K562 (cell line): ENCODE measurements around the gene TACR2. TPM values are rescaled to one million over a fixed set of nuclear protein-coding genes. Genes with fewer than 3 reads are reported as not detected.

Experiments
- ARID1B ChIP-seq: fragments of 450-650 bp; IDR thresholded peaks from 2 replicates; pipeline ENCODE4 v1.6.1; 2016; ENCODE audit warnings: antibody characterized with exemption, mild to moderate bottlenecking, inconsistent platforms
- ARID2 ChIP-seq: fragments of 450-650 bp; IDR thresholded peaks from 2 replicates; pipeline ENCODE4 v1.6.1; 2017; ENCODE audit warnings: antibody characterized with exemption, mild to moderate bottlenecking
- ARNT ChIP-seq, 2 experiments: fragments of 450-650 bp; IDR thresholded peaks; 2 replicates each; pipeline ENCODE4 v1.6.1; 2016; ENCODE audit warnings: mild to moderate bottlenecking in 1 of 2
- CBX2 ChIP-seq: fragments of 200-600 bp; sonication (generic); IDR thresholded peaks from one replicate; pipeline ENCODE4 v1.6.1; 2012; ENCODE audit warnings: mild to moderate bottlenecking, low read length, inconsistent platforms; ENCODE audit not compliant: insufficient read depth, poor library complexity, severe bottlenecking
- FOXJ2 ChIP-seq: fragments of 200-800 bp; sonication (Bioruptor generic); IDR thresholded peaks from 2 replicates; pipeline ENCODE4 v1.6.1; 2016; ENCODE audit warnings: missing genetic modification characterization, missing compliant biosample characterization
- GATA2 ChIP-seq: sonication (generic); formaldehyde crosslinking; IDR thresholded peaks from 2 replicates; pipeline ENCODE4 v1.4.0; 2020; ENCODE audit warnings: mild to moderate bottlenecking, missing genetic modification reagents
- IFI16 ChIP-seq: fragments of 250-450 bp; sonication (Bioruptor Pico); IDR thresholded peaks from 2 replicates; pipeline ENCODE4 v2.1.2; 2022; ENCODE audit warnings: mild to moderate bottlenecking, inconsistent platforms
- LARP7 ChIP-seq: fragments of 450-650 bp; IDR thresholded peaks from 2 replicates; pipeline ENCODE4 v1.6.1; 2016
- MLX ChIP-seq, 2 experiments: fragments of 450-650 bp in 1 of 2; sonication (generic) in 1 of 2; formaldehyde crosslinking; conservative IDR thresholded peaks; 2 replicates each; pipeline versions ENCODE4 v1.4.0 to v1.8.1; 2020 to 2022; ENCODE audit warnings: mild to moderate bottlenecking in 1 of 2, missing genetic modification reagents in 1 of 2
- NBN ChIP-seq: fragments of 450-650 bp; IDR thresholded peaks from 2 replicates; pipeline ENCODE4 v1.6.1; 2016; ENCODE audit warnings: low read depth, mild to moderate bottlenecking
- POLR2AphosphoS2 ChIP-seq: IDR thresholded peaks from 2 replicates; pipeline ENCODE4 v1.6.1; 2012; ENCODE audit warnings: low read length, improper control_type of control experiment
- RBM17 ChIP-seq: fragments of 200-400 bp; formaldehyde crosslinking; IDR thresholded peaks from 2 replicates; pipeline ENCODE4 v1.6.1; 2017; ENCODE audit warnings: low read depth, mild to moderate bottlenecking, low read length, borderline replicate concordance
- RERE ChIP-seq: sonication (generic); formaldehyde crosslinking; IDR thresholded peaks from 2 replicates; pipeline ENCODE4 v1.8.0; 2023; ENCODE audit warnings: missing genetic modification reagents, mild to moderate bottlenecking, borderline replicate concordance
- SMARCC2 ChIP-seq: fragments of 450-650 bp; IDR thresholded peaks from 2 replicates; pipeline ENCODE4 v1.6.1; 2017; ENCODE audit warnings: antibody characterized with exemption, moderate library complexity, mild to moderate bottlenecking, low read depth
- SPI1 ChIP-seq: IDR thresholded peaks from 2 replicates; pipeline ENCODE4 v1.6.1; 2011; ENCODE audit warnings: low read depth, low read length, control low read depth, borderline replicate concordance
- TEAD1 ChIP-seq, 2 experiments: fragments of 450-650 bp in 1 of 2; sonication (generic) in 1 of 2; formaldehyde crosslinking; IDR thresholded peaks; 2 replicates each; pipeline versions ENCODE4 v1.4.0 to v1.8.0; 2020 to 2022; ENCODE audit warnings: mild to moderate bottlenecking in 2 of 2, missing genetic modification reagents in 1 of 2
- TFAP4 ChIP-seq: sonication (generic); formaldehyde crosslinking; IDR thresholded peaks from 2 replicates; pipeline ENCODE4 v1.8.0; 2022; ENCODE audit warnings: missing genetic modification reagents, mild to moderate bottlenecking, moderate library complexity, borderline replicate concordance
- TGIF2 ChIP-seq: sonication (generic); formaldehyde crosslinking; IDR thresholded peaks from 2 replicates; pipeline ENCODE4 v1.8.1; 2022; ENCODE audit warnings: mild to moderate bottlenecking, missing genetic modification reagents, moderate library complexity
- THRAP3 ChIP-seq: fragments of 450-650 bp; IDR thresholded peaks from 2 replicates; pipeline ENCODE4 v1.6.1; 2016; ENCODE audit warnings: mild to moderate bottlenecking, inconsistent platforms, borderline replicate concordance
- ZNF212 ChIP-seq: fragments of 450-650 bp; formaldehyde crosslinking; IDR thresholded peaks from 2 replicates; pipeline ENCODE4 v1.4.0; 2020; ENCODE audit warnings: mild to moderate bottlenecking
- ZNF512 ChIP-seq: IDR thresholded peaks from 2 replicates; pipeline ENCODE4 v1.6.1; 2016; ENCODE audit warnings: missing genetic modification characterization, missing compliant biosample characterization
- ZNF584 ChIP-seq: fragments of 200-800 bp; sonication (Bioruptor generic); IDR thresholded peaks from 2 replicates; pipeline ENCODE4 v1.6.1; 2016; ENCODE audit warnings: low read depth, mild to moderate bottlenecking, missing genetic modification characterization, missing compliant biosample characterization
- polyA plus RNA-seq, 8 experiments: library from polyadenylated mRNA; depleted of rRNA in 4 of 8; stranded (reverse) in 5 of 8; unstranded in 3 of 8; fragments of >200 nt; fragmentation: Nextera tagmentation in 2 of 8; fragmentation: Illumina TruSeq in 1 of 8; extraction: Ambion mirVana in 2 of 8; extraction: Trizol in 1 of 8; gene quantifications; 2 replicates each; pipeline versions ENCODE4 v1.2.1 to v1.2.3, GENCODE V29; 2011 to 2014; ENCODE audit warnings: inconsistent platforms in 1 of 8, missing spikeins in 1 of 8
- total RNA-seq, 7 experiments: library from RNA; depleted of rRNA in 6 of 7; stranded (reverse); fragments of >200 nt in 6 of 7; fragmentation: Illumina TruSeq in 2 of 7; extraction: Trizol in 2 of 7; gene quantifications; 2 replicates each; pipeline versions ENCODE4 v1.2.1 to v1.2.3, GENCODE V29; 2011 to 2021; ENCODE audit warnings: low replicate concordance in 1 of 7

The TACR2 gene
- total and polyA plus RNA-seq, 9 of the 15 experiments (the other 6 are each of a cell fraction or from before 2014, with no cell fraction given), result not detected

- TF ChIP-seq SPI1 (no peak), CBX2 (no peak), LARP7 (no peak), NBN (no peak), ARID2 (no peak), TEAD1 (CRISPR knock-in tag; IDR thresholded peaks at IDR 0.05) (peak in 1 of 2 experiments; percentile 84; a peak in 2 of 4 replicates), SMARCC2 (no peak), TFAP4 (CRISPR knock-in tag) (no peak), MLX (CRISPR knock-in tag; conservative IDR thresholded peaks at IDR 0.05) (no peak), IFI16 (CRISPR knock-in tag) (no peak), THRAP3 (no peak), GATA2 (no peak), TGIF2 (CRISPR knock-in tag) (no peak), POLR2AphosphoS2 (no peak), RERE (CRISPR knock-in tag) (no peak), ZNF212 (no peak), FOXJ2 (no peak), RBM17 (no peak), ZNF512 (tag) (no peak), ARNT (IDR thresholded peaks at IDR 0.05) (no peak), ZNF584 (CRISPR knock-in tag) (peak; percentile 71; the same call in 1 of the 2 replicates), ARID1B (no peak)
Observed at GRCh38 chr10:69410487-69410886, 6.2 kb downstream of the TACR2 start (continued).
